CD4-positive, alpha-beta T cell treated with Interleukin-17A for 4 hours (primary cell): ENCODE results near the gene PRAMEF7.
"Not testable (repeated sequence)": the region's sequence is repeated elsewhere in the genome, so short reads cannot be mapped to it uniquely, and the experiment has no call there.

Experiments
- DNase-seq: peaks from one replicate; pipeline ENCODE4 v3.0.0-alpha.2; 2020; ENCODE audit warnings: mixed read lengths

The PRAMEF7 gene

DNA sequence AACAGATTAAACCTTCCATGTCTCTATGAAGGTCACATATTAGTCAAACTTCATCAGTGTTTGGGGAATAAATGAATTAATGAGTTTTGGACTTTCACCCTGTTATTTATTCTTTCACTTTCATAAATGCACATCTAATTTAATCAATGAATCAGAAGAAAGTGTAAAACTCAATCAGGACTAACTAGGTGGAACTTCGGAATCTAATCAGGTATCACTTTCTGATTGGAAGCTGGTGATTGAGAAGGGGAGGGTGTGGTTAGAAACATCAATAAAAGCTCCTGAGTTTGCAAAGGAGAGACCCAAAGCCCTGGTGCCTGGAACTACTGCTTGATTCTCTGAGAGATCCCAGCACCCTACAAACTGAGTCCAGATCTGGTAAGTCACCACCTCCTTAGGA is at the start of gene PRAMEF7:
TSS of gene PRAMEF7 (plus strand) at position 301 of the 400 bp plus-strand sequence. CDS start 1,083 bp downstream, outside the sequence.
- not testable (repeated sequence) for DNase-seq

DNA sequence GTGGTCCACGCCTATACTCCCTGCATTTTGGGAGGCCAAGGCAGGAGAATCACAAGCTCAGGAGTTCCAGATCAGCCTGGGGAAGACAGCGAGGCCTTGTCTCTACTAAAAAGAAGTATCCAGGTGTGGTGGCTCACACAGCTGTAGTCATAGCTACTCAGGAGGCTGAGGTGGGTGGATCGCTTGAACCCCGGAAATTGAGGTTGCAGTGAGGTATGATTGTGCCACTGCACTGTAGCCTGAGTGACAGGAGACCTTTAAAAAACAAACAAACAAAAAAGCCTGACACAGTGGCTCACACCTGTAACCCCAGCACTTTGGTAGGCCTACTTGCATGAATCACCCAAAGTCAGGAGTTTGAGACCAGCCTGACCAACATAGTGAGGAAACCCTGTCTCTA is 38.0 kb upstream of the PRAMEF7 start:
- not testable (repeated sequence) for DNase-seq

DNA sequence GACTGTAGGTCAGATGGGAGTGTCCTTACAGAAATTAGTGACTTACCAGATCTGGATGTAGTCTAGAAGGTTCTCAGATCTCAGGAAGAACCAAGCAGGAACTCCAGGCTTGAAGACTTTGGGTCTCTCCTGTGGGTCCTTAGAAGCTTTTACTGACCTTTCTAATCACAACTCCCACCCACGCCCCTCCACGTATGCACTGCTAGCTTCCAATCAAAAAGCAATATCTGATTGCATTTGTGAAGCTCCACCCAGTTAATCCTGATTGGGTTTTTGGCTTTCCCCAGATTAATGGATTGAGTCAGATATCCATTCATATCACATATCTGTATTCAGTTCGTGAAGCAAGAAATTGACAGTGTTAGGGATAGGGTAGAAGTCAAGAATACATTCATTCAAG is 30.3 kb upstream of the PRAMEF7 start, which contains the start of gene PRAMEF4:
TSS of gene PRAMEF4 (minus strand) at position 101 of the 400 bp plus-strand sequence. CDS start 2,807 bp downstream, outside the sequence.
- DNase-seq: not testable (repeated sequence)

DNA sequence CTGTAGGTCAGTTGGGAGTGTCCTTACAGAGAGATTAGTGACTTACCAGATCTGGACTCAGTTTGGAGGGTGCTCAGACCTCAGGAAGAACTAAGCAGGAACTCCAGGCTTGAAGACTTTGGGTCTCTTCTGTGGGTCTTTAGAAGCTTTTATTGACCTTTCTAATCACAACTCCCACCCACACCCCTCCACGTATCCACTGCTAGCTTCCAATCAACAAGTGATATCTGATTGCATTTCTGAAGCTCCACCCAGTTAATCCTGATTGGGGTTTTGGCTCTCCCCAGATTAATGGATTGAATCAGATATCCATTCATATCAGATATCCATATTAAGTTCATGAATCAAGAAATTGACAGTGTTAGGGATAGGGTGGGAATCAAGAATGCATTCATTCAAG is 18.2 kb upstream of the PRAMEF7 start, which contains the start of gene PRAMEF10:
TSS of gene PRAMEF10 (minus strand) at position 101 of the 400 bp plus-strand sequence. CDS start 2,423 bp downstream, outside the sequence.
- DNase-seq: not testable (repeated sequence)

DNA sequence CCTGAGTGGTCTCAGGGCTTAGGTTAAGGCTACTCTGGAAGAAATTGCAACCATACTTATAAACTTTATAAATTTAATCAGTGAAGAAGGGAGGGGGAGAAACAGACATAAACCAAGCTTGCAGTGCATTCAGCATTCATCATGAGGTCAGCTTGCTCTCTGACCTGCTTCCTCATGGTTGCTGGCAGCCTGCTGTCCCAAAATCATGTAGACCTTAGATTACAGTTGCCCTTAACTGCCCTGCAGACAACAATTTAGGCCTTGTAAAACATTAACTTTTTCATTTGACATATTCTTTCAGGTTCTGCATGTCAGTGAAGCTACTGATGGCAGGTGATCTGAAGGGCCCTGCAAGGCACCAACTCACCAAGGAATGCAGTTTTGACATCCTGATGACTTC is 17.2 kb upstream of the PRAMEF7 start:
- DNase-seq: not testable (repeated sequence)

DNA sequence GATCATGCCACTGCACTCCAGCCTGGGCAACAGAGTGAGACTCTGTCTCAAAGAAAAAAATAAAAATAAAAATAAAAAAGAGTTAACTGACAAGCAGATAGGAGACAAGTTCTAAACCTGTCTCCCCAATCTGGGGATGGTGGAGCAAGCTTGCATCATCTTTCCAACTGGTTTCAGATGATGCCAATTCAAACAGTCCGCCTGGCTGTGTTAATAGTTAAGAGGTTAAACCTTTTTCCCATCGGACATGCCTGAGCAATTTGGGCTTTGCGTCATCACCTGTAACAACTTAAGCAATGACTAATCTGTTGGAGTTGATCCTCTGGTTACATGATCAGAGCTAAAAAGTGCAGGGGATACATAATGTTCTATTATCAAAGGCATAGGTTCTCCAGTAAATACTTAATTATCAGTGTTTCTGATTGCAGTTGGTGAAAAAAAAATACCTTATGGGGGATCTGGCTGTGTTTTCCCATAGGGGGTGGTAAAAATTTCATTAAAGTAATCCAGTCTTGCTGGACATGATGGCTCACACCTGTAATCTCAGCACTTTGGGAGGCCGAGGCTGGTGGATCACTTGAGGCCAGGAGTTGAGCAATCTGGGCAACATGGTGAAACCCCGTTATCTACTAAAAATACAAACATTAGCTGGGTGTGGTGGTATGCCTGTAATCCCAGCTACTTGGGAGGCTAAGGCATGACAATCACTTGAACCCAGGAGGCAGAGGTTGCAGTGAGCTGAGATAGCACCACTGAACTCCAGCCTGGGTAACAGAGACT is 12.4 kb upstream of the PRAMEF7 start:
- not testable (repeated sequence) for DNase-seq

DNA sequence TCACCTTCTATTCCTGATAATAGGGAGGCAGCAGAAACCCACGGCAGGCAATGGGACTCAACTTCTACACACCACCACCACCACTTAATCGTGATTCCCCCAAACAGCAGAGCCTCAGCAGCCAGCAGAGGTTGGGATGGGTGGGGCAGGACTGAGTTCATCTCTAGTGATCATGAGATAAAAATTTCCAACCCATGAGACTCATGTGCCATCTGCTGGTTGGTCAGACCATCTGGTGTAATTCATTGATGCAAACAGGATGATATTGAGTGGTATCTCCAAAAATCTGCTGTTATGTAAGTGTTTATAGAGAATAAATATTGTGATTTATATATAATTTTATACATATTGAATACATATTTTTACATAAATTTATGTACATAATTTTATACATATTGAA is 5.3 kb downstream of the PRAMEF7 start:
- not testable (repeated sequence) for DNase-seq

DNA sequence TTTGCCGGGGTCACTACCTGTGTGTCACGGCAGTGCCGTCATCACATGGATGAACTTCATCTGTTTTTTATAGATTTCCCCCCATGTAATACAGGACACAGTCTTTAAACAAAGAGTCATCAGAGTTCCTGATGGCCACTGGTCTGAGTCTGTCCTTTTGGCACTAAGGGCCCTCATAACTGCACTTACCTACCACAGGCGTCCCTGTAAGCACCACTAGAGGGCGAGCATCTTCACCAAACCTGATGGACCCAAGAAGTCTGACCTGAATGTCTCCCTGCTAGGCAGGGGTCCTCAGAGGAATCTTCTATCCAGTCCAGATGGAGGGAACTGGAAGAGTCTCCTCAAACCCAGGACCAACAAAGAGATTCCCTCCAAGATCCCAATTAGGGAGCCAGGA is 8.0 kb downstream of the PRAMEF7 start:
- not testable (repeated sequence) for DNase-seq

DNA sequence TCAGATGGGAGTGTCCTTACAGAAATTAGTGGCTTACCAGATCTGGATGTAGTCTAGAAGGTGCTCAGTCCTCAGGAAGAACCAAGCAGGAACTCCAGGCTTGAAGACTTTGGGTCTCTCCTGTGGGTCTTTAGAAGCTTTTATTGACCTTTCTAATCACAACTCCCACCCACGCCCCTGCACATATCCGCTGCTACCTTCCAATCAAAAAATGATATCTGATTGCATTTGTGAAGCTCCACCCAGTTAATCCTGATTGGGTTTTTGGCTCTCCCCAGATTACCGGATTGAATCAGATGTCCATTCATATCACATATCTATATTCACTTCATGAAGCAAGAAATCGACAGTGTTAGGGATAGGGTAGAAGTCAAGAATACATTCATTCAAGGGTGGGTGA is 31.1 kb downstream of the PRAMEF7 start, which contains the start of gene PRAMEF6:
TSS of gene PRAMEF6 (minus strand) at position 101 of the 400 bp plus-strand sequence. CDS start 5,062 bp downstream, outside the sequence.
- not testable (repeated sequence) for DNase-seq
